NCI-H748 (cell line): ENCODE results near the gene POU3F2.

Experiments
- DNase-seq: peaks from one replicate; lab custom pipeline; 2025; ENCODE audit not compliant: unreplicated experiment; lab: John Stamatoyannopoulos, UW

Gene POU3F2

DNA sequence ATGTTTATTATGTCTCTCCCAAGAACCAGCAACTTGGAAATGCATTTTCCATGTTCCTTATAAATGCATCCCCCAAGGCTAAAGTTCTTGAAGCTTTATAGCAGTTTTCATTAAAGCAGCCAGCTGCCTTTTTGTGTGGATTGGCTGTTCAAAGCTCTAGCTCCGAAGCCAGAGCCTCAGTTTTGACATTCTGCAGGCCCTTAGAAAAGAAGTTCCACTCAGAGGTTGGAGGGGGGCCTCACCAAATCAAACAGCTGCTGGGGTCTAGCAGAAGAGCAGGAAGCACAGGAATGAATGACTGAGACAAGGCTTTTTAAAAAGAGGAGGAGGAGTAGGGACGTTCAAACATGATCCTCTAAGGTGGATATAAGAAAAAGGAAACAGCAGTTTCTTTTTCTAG is 4.2 kb upstream of the POU3F2 start:
- DNase-seq, result no peak

DNA sequence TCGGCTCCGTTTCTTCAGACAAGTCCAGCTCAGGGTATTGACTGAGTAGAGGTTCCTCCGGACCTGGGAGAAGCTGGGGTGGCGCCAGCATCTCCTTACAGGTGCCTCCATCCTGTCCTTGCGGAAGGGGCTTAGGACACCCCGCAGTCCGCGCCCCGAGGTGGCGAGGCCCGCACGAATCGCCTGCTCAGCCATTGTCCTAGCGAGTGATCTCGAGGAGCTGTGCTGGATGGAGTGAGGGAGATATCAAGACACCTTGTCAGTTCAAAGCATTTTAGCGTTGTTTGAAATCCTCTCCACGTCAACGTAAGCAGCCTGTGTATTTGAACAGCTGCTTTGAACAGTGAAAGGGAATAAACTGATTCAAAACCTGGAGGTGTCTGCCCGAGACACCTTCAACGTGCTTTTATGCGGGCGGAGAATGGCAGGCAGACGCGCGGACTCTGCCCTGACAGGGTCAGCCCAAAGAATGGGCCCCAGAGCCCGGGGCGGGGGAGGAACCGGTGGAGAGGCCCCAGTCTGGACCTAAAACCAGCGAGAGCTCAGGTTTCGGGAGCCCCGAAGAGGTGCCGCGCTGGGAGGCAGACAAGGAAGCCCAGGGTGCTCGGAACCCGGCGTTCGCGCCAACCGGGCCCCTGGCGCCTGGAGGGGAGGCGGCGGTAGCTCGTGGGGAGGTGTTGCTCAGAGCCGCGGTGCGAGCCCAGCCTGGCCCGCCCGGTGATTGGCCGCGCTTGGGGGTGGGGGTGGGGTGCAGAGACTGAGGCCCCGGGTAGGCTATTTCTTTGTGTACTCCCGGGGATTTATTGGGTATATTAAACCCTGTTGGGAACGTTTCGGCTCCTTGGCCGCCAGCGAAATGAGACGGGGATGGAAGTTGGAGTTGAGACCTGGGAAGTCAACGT is 3.1 kb upstream of the POU3F2 start:
- DNase-seq, result peak; percentile 84

DNA sequence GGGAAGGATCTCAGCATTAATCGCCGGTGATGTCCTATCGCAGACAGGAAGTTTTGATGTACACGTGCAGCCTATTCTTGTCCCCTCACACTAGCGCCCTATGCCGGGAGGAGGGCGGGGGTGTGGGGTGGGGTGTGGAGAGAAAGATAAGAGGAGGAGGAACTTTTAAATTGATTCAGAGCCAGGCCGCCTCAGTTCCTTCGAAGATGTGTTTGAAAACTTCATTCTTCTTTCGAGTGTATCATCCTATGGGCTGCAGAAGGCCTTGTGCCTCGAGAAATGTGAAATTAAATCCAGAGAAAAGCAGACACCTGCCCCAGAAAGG is 2.5 kb upstream of the POU3F2 start:
- no peak for DNase-seq

DNA sequence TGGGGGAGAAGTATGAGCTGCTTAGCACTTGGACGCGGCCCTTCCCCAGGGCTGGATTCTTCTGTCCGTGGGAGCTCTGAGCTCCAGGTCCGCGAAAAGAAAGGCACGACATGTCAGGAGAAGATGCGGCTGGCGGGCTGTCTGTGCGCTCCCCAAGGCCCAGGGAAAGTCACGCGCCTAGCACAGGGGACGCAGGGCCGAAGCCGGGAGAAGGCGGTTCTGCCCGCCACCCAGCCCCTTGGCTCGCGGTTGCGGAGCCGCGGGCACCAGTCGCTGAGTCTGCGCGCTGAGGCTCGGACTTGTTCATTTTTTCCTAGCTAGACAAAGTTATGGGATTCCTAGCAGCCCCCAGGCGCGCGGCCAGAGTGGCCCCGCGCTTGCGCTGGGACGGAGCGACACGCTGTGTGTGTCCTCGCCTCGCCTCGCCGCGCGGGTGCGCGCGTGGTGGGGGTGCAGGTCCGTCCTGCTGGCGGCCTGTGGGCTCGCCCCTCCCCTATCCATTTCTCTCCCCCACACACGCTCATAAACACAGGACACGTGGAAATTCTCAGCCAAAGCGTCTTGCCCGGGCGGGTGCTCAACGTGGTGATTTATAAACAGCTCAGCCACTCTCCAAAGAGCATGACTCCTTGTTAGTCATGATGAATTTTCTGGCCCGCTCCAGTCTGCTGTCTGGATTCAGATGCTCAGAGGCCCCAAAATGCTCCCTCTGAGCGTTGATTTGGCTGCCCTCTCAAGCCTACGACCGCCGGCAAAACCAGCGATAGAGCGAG is 1.9 kb upstream of the POU3F2 start:
- DNase-seq, result peak; percentile 81

DNA sequence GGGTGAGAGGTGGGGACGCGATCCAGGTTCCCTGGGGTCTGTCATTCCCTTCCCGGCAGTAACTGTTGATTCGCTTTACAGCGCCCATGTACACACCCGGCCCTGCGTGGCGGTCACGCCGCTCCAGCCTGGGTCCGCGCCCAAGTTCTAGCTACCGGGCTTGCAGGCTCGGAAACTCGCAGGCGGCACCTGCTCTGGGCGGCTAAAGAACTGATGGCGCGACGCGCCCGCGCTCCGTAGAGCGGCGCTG is 1.4 kb upstream of the POU3F2 start:
- DNase-seq, result peak; percentile 90

DNA sequence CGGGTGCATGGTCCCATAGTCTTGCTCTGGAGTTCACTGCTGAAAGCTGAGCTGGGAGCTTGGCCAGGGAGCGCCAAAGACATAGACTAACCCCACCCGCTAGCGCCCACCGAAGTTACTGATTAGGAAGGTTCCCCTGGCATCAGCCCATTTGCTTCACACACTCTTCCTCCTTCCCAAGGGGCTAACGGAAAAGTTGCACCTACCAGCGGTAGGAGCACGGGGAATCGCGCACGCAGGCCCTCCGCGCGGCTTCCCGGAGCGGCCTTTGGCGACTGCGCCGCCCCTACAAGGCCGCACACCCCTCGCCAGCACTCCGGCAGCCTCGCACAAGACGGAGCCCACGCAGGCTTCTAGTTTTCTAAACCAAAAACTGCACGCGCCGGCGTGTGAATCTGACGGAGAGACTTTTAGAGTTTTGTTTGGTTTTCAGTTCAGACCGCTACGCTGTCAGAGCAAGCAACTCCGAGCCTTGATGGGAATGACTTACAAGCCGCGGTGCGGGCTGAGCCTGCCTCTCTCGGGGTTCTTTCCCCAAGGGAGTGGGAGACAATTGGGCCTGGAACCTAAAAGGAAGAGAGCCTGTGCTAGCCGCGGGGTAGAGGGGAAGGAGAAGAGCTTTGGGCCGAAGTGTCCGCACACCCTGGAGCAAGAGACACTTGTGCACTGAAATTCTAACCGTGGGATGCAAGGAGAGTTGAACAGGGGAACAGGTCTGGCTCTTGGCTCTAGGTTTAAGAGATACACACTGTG is 891 bp upstream of the POU3F2 start:
- peak; percentile 86 for DNase-seq

DNA sequence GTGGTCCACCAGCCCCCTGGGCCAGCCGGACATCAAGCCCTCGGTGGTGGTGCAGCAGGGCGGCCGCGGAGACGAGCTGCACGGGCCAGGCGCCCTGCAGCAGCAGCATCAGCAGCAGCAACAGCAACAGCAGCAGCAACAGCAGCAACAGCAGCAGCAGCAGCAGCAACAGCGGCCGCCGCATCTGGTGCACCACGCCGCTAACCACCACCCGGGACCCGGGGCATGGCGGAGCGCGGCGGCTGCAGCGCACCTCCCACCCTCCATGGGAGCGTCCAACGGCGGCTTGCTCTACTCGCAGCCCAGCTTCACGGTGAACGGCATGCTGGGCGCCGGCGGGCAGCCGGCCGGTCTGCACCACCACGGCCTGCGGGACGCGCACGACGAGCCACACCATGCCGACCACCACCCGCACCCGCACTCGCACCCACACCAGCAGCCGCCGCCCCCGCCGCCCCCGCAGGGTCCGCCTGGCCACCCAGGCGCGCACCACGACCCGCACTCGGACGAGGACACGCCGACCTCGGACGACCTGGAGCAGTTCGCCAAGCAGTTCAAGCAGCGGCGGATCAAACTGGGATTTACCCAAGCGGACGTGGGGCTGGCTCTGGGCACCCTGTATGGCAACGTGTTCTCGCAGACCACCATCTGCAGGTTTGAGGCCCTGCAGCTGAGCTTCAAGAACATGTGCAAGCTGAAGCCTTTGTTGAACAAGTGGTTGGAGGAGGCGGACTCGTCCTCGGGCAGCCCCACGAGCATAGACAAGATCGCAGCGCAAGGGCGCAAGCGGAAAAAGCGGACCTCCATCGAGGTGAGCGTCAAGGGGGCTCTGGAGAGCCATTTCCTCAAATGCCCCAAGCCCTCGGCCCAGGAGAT is 1.0 kb downstream of the POU3F2 start:
- peak; percentile 85 for DNase-seq

DNA sequence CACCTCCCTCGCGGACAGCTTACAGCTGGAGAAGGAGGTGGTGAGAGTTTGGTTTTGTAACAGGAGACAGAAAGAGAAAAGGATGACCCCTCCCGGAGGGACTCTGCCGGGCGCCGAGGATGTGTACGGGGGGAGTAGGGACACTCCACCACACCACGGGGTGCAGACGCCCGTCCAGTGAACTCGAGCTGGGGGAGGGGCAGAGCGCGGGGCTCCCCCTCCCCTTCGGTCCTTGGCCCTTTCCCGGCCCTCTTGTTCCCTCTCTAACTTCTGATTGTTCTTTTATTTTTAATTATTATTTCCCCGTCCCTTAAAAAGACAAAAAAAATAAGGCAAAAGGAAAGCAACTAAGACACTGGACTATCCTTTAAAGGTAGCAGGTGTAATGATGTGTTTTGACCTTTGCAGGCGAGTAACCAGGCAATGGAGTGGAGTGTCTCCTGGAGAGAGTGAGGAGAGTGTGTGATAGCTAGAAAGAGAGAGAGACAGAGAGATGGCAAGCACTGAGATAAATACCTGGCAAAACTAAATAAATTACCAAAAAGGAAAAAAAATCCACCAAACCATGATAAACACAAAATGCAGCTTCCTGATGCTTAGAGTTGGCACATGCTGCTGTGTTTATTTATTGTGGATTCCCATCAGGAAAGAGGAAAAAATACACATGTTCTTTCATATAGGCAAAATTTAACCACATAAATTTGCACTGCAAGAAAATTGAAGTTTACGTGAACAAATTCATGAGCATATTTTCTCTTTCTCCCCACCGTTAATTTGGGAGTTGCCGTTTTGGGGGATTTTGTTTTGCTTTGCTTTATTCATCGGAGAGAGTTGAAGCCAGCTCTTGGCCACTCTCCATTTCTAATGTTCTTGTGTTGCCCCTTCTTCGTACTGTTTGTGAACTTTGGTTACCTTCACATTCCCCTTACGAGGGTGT is 1.9 kb downstream of the POU3F2 start:
- peak; percentile 85 for DNase-seq

DNA sequence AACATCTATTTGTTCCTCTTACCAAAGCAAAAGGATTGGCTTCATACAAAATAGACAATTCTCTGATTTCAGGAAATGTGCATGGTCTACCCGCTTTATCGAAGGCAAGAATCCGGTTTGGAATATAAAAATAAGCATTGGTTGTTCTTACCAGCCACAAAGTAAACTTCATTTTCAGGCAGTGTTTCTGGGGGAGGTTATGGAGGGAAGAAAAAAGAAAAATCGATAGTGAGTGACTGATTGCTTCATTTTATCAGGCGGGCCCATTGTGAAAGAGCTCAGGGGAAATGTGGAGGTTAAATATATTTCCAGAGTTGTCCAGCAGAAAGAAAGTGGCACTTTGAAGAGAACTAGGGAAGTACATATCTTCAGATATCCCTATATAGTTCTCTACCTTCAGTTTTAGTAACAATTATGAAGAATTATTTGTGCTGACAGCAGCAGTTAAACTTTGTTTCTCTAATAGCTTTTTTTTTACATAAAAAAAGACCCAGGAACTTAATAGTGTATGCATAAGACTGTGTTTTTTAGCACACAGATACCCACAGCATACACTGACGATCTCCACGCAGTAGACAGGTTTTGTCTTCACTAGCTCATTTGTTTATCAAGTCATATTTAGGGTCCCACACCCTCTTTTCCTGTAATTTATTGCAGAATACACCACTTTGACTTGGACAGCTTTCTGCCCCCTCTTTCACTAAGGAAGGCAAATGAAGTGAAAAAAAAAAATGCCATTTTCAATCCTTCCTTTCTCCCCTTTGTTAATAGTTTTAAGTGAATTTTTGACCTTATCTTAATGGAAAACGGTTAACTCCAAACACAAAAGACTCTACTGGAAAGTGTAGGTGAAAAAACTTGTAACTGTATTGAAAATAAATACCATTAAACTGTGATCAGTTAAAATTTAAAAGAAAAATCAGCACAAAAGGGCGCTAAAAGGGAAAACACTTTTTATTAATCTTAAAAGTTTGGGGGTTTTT is 2.9 kb downstream of the POU3F2 start:
- DNase-seq, result no peak

DNA sequence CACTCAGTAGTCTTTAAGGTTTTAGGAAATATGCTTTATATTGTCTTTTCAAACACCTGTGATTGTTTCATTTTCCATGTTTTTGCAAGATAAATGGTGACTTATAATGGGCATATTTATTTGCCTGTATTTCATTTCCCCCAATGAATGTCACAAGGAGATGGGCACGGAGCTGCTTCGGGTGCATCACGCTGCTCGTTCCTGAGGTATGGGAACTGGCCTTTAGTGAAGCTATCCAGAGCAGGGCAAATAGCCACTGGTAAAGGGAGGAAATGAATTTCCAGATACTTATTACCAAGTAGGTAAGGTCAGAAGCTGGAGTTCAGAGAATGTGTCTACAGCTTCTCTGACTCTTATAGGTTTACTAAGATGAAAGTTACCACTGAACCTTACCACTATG is 3.7 kb downstream of the POU3F2 start:
- DNase-seq, result peak; percentile 40

DNA sequence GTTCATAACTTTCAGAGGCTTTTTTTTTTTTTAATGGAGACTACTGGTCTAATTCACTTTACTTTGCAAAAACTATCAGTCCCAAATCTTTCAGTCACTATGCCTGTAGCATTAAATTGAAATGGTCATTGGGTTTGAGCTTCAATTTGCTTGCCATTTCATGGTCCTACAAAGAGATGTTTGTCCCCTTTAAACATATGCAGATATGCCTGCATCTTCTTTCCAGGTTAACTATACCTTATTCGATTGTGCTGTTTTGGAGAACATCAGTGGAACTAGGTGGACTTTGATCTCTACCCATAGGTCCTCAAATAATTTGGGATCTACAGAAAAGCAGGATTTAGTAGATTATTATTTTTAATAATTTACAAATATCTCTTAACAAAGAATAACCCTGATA is 4.6 kb downstream of the POU3F2 start:
- no peak for DNase-seq

DNA sequence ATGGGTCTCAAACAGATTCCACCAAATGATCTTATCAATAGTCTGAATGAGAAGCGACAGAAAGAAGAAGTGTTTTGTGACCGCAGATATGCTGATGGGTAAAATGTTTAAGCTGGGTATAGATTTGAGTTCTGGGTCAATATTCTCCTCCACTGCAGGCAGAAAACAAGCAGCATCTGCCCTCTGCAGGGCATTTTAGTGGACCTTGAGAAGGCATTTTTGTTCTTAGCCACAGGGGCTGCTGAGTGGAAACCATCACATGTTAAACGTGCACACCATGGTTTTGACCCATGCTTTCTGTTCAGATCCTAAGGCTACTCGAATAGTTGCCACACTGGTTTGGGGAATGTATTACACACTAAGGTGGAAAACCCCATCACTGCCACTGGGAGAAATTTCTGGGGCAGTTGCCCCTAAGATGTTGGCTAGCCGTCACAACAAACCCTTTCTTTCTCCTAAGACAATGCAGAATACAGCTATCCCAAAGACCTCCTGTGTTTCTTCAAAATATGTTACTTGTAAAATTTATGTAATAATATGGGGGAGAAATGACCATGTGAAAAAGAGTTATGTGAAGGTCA is 5.5 kb downstream of the POU3F2 start:
- DNase-seq, result peak; percentile 72

DNA sequence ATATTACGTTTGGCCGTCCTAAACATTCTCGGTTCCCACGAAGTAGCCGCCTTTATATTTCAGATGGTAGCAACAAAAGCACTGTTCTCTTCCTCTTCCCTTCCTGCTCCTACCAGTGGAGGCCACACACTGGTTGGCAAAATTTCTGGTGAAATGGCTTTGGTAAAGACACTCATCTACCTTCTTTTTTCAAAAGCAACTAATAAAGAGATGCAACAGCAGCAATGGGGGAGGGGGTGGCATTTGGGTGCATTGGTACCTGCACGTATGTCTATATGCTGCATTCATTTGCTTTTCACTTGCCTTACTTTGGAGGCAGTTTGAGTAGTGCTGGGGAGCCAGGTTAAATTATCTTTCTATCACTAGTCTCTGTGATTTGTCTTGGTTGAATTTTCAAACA is 6.0 kb downstream of the POU3F2 start:
- no peak for DNase-seq

DNA sequence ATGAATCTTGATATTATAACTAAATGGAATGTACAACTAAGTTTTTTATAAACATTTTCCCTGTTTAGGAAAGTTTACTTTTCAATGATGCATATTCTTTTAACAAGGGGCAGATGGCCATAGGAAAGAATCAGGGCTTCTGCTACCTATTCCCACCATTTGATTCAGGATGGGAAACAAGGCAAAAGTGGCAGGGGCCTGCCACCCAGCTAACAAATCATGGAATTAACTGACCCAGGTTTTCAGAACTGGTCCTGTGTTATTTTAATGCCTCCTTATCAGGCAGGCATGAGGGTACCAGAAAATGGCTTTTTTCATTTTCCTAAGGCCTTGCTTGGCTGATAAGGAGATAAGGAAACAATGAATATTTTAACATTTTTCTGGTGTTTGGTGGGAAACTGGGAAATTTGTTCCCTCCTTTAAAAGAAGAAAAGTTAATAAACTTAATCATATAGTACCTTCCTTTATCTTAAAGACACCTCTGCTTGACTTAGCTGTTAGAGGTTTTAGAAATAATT is 6.7 kb downstream of the POU3F2 start:
- DNase-seq, result peak; percentile 14

DNA sequence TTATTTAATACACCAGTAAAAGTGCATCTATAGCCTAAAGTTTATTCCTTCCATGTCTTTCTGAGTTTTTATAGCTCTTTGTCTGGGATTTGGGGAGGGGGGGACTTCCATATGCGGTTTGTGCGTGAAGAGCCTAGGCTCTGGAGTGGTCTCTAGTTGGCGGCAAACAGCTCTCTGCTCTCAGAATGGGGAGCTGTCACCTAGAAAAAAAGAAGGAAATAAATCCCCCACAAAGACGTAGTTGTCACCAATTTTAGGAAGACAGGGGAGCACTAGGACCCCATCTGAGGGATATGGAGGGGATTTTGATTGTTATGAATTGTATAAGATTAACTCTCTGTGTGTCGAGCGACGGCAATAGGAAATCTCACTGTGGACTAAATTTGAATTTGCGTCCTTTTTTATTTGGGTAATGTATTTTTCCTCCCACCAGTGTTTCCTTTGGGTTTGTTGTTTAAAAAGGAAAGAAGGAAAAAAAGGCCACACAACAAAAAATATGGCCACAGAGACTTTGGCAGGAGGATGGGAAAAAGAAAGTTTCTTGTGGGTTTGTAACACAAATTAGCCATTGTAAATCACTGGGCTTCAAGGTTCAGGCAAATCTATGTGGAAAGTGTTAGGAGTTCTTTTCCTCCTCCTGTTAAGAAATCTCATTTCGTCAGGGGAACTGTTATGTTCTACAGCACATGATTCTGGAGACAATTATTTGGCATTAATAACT is 7.4 kb downstream of the POU3F2 start:
- no peak for DNase-seq

DNA sequence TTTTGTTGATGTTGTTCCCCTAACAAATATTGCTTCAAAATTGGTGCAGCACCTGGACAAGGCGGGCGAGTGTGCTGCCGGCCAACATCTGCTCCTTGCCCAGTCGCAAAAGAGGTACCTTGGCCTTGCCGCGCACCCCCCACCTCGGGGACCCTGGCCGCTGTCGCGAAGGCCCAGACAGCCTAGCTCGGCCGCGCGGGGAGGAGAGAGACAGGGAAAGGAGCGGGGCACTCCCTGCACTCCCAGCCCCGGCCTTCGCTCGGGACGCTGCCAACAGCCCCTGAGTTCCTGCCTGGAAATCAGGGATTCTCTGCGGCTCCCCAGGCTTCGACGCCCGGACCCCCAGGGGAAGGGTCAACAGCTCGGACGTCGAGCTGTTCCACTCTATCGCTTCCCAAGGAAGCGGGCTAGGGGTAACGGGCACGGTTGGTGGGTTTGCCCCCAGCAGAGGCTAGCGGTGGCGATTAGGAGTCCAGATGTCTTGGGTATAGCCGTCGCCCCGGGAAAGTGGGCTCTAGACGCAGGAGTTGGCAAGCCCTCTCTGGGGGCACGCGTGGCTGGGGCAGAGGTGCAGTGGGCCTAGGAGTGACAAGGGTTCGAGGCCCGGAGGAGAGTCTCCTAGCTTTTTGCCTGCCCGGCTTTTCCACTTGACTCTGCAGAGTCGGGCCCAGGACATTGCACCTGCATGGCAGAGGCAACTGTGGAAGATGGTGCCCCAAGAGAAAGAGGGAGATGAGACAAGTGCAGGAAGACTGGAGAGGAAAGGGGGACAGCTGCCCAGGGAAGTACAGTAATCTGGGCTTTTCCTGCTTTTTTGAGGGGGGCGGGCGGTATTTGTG is 8.2 kb downstream of the POU3F2 start:
- DNase-seq, result no peak
